Measurements from ENCODE around the gene MED20.

- TF ChIP-seq, protein P1, sequence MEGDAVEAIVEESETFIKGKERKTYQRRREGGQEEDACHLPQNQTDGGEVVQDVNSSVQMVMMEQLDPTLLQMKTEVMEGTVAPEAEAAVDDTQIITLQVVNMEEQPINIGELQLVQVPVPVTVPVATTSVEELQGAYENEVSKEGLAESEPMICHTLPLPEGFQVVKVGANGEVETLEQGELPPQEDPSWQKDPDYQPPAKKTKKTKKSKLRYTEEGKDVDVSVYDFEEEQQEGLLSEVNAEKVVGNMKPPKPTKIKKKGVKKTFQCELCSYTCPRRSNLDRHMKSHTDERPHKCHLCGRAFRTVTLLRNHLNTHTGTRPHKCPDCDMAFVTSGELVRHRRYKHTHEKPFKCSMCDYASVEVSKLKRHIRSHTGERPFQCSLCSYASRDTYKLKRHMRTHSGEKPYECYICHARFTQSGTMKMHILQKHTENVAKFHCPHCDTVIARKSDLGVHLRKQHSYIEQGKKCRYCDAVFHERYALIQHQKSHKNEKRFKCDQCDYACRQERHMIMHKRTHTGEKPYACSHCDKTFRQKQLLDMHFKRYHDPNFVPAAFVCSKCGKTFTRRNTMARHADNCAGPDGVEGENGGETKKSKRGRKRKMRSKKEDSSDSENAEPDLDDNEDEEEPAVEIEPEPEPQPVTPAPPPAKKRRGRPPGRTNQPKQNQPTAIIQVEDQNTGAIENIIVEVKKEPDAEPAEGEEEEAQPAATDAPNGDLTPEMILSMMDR (conservative IDR thresholded peaks at IDR 0.05; ENCODE audit: low read depth, low read length): no peak
- no peak for TF ChIP-seq EZH2 (IDR thresholded peaks at IDR 0.05; ENCODE audit: borderline replicate concordance, low read depth, low read length, poor library complexity, severe bottlenecking)
Observed at GRCh38 chr6:41966214-41966920, 45.4 kb upstream of the MED20 start.

Measured in A673 (cell line).